Right lung (tissue), 10 donors: ENCODE measurements around the gene TSPAN8. TPM values are rescaled to one million over a fixed set of nuclear protein-coding genes. Genes with fewer than 3 reads are reported as not detected.
"Not testable (repeated sequence)": the region's sequence is repeated elsewhere in the genome, so short reads cannot be mapped to it uniquely, and the experiment has no call there.

Experiments
- DNase-seq, 2 donors: peaks; one replicate each; pipeline ENCODE4 v3.0.0-alpha.2; 2013
- long read RNA-seq, 8 donors: transcript quantifications; one replicate each; lab custom pipeline, GENCODE V29; 2026
- polyA plus RNA-seq, 5 donors: library from polyadenylated mRNA; unstranded; fragments of 120-200 nt; gene quantifications; one replicate each; pipeline versions ENCODE4 v1.2.1 to v1.2.3, GENCODE V29; 2013; ENCODE audit warnings: inconsistent platforms in 1 of 5, low replicate concordance in 1 of 5; ENCODE audit not compliant: insufficient read length in 5 of 5, insufficient read depth in 1 of 5

The TSPAN8 gene
- 1 to 10 TPM; 1.1 to 1.8 (median 1.3) TPM for polyA plus RNA-seq
- long read RNA-seq, donor 1, partial matches to known transcripts, result 0 of 1 reads
- long read RNA-seq, donor 1, other reads (novel, unspliced or antisense), result 0 of 1 reads
- long read RNA-seq, donor 2, partial matches to known transcripts, result 0 of 1 reads
- long read RNA-seq, donor 2, other reads (novel, unspliced or antisense), result 0 of 1 reads
- long read RNA-seq, donor 3, partial matches to known transcripts, result 0 of 2 reads
- long read RNA-seq, donor 3, other reads (novel, unspliced or antisense), result 0 of 2 reads
- long read RNA-seq, donor 4, result 0 reads
- long read RNA-seq, donor 5, result 0 reads
- long read RNA-seq, donor 6, partial matches to known transcripts, result 0 of 1 reads
- long read RNA-seq, donor 6, other reads (novel, unspliced or antisense), result 0 of 1 reads
- long read RNA-seq, donor 7, result 0 reads
- long read RNA-seq, donor 8, result 0 reads

GRCh38 chr12:71157601-71158233 is at the start of gene TSPAN8:
Gene TSPAN8 (minus strand): TSS chr12:71157999. CDS start chr12:71157678, 321 bp downstream.
- no peak for DNase-seq

- no peak for DNase-seq
These were observed 43.4 kb upstream of the TSPAN8 start for GRCh38 chr12:71201136-71201679.

- DNase-seq, result no peak
These were observed 42.9 kb upstream of the TSPAN8 start for GRCh38 chr12:71200706-71201105.

GRCh38 chr12:71197460-71197859 is 39.7 kb upstream of the TSPAN8 start:
- DNase-seq, result no peak

GRCh38 chr12:71195338-71195896 is 37.6 kb upstream of the TSPAN8 start:
- no peak for DNase-seq

GRCh38 chr12:71194657-71195056 is 36.9 kb upstream of the TSPAN8 start:
- no peak for DNase-seq

GRCh38 chr12:71193041-71193440 is 35.2 kb upstream of the TSPAN8 start:
- DNase-seq, result no peak

- DNase-seq, result no peak
These were observed 33.9 kb upstream of the TSPAN8 start for GRCh38 chr12:71191509-71192196.

GRCh38 chr12:71190822-71191221 is 33.0 kb upstream of the TSPAN8 start:
- no peak for DNase-seq

- no peak for DNase-seq
These were observed 29.6 kb upstream of the TSPAN8 start for GRCh38 chr12:71187379-71187778.

- DNase-seq, result no peak
These were observed 28.9 kb upstream of the TSPAN8 start for GRCh38 chr12:71186571-71187288.

GRCh38 chr12:71183846-71184245 is 26.0 kb upstream of the TSPAN8 start:
- DNase-seq, result no peak

GRCh38 chr12:71183018-71183417 is 25.2 kb upstream of the TSPAN8 start:
- DNase-seq, result no peak

- no peak for DNase-seq
These were observed 20.4 kb upstream of the TSPAN8 start for GRCh38 chr12:71178162-71178561.

GRCh38 chr12:71174825-71175224 is 17.0 kb upstream of the TSPAN8 start:
- no peak for DNase-seq

- DNase-seq, result no peak
These were observed 16.3 kb upstream of the TSPAN8 start for GRCh38 chr12:71174146-71174545.

- DNase-seq, result no peak
These were observed 12.7 kb upstream of the TSPAN8 start for GRCh38 chr12:71170456-71170855.

GRCh38 chr12:71169286-71169685 is 11.5 kb upstream of the TSPAN8 start:
- DNase-seq, result no peak

GRCh38 chr12:71166862-71167496 is 9.2 kb upstream of the TSPAN8 start:
- no peak for DNase-seq

GRCh38 chr12:71166280-71166679 is 8.5 kb upstream of the TSPAN8 start:
- DNase-seq, result no peak

GRCh38 chr12:71165780-71166179 is 8.0 kb upstream of the TSPAN8 start:
- DNase-seq, result not testable (repeated sequence)
